Esophagus mucosa (tissue), 1 donor: Measurements from ENCODE around the gene STK32B. TPM values are rescaled to one million over a fixed set of nuclear protein-coding genes. Genes with fewer than 3 reads are reported as not detected.
"Not testable (repeated sequence)": the region's sequence is repeated elsewhere in the genome, so short reads cannot be mapped to it uniquely, and the experiment has no call there.

Experiments
- ATAC-seq: fragments of 200-7000 bp; cut with Tn5 transposase; one replicate; pipeline ENCODE4 v1.9.1; 2020
- total RNA-seq: library from RNA; stranded (reverse); gene quantifications from one replicate; pipeline ENCODE4 v1.2.4, GENCODE V29; 2023
- donor health status: DM: yes; HTN: yes; CAD: no.

STK32B gene
- total RNA-seq, 1 donor from 2014 or later: 0.28 TPM

DNA sequence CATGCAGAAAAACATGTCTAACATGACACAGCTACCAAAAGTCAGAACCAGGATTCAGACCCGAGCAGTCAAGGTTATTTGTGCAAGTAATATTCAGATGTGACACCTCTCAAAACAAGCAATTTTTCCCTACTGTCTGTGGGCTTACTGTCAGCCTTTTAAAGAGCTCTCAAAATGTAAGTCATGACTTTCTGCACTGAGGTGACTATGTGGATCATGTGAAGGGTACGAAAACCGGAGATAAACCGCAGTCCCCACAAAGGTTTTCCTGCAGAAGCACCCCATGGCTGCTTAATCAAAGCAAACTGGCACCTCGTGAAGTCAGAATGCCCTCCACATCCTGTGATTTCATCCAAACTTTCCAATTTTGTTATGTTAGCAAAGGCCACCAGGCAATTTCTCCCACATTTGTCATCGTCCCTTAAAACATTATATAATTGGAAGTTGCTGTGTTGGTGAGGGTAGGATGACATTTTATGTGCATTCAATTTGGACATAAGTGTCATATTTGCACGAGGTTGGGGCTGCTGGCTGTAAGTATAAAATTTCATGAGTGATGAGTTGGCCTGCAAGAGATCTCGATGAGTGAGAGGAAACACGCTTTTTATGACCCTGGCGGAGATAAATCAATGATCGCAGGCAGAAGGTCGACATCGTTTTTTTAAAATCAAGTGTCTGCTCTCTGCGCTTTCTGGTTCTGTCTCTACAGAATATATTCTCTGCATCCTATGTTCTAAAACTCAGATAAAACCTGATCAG, 161.2 kb downstream of the STK32B start:
- no peak for ATAC-seq

DNA sequence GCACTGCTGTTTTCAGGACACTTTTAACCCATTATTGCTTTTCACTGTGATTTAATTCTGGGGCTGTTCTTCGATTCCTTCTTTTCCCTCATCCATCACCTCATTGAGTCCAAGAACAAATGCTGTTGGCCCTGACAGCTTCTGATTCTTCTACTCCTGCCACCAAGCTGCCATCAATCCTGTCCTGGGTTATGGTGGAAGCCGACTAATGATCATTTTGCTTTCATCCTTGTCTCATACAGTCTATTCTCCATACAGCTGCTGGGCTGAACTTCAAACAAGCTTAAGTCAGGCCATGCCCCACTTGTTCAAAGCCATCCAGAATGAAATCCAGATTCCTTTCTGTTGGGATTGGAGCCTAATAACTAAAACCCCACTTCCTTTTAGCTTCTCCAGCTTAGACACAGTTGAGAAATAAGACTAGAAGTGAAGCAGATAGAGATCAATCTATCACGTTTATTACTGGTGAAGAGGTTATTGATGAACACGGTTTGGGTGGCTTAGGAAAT, 161.9 kb downstream of the STK32B start:
- ATAC-seq: no peak

DNA sequence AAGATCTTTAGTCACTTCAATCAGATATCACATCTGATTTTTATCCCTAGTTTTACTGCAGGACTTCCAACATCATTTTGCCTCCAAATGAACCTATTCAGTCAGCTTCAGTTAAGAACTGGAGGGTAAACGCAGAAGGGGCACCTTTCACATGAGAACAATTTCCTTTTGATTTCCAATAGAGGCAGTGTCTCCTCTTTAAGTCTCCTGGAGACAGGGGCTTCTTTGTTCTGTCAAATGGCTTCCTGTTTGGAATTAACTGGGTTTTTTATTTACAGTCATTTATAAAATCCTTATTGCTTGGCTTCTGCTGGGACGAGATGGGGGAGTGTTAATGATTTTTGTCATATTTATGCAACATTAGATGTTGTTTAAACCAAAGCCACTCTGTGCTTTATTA, 164.0 kb downstream of the STK32B start:
- ATAC-seq: no peak

DNA sequence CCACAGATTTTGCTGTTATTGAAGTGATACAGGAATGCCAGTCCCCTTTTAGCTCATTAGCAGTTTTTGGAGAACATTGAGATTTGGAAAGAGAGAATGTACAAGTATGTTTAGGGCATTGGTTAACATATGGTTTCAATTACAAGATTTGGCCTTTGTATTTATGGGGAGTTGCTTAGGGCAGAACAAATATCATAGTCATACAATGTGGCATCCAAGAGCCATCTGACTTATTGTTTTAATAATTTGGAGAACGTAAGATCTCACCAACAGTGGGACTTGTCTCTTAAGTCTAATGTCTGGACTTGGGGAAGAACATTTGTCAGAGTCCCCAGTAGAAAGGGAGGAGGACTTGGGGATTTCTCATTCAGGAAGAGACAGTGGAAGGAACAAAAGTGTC, 166.1 kb downstream of the STK32B start:
- no peak for ATAC-seq

- ATAC-seq: no peak
Observed at GRCh38 chr4:5218376-5219069, 167.2 kb downstream of the STK32B start.

- no peak for ATAC-seq
Observed at GRCh38 chr4:5220028-5220427, 168.7 kb downstream of the STK32B start.

GRCh38 chr4:5222047-5222446, 170.8 kb downstream of the STK32B start:
- no peak for ATAC-seq

DNA sequence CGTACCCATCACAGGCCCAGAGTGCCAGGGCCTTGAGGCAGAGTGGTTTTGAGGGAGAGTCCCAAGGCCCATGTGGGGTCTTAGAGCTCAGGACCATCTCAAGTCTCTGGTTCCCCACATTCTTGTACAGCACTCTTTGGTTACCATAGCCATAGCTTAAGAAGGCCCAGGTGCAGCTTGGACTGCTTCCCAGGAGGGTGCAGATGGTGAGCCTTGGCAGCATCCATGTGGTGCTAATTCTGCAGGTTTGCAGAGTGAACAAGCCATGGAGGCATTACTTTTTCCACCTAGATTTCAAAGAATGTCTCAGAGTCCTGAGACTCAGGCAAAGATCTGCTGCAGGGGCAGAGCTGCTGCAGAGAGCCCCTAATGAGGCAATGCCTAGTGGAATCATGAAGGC, 171.7 kb downstream of the STK32B start:
- ATAC-seq: no peak

DNA sequence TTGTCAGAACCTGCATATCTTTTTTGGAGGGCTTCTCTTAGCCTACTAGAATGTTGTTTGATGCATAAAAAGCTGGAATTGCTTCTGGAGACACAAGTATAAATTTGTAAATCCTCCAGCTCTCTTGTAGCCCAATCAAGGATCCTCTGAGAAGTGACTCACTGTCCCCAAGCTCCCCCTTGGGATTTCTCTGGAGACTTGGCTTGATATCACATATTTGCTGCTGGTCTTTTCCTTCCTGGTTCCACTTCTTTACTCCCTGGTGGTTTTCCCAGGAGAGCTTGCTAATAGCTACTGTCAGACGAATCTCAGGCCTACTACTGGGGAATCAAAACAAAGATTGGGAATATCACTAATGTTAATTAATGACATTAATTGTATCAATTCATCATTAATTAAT, 173.1 kb downstream of the STK32B start:
- ATAC-seq: no peak

- ATAC-seq: no peak
Observed at GRCh38 chr4:5232549-5232948, 181.3 kb downstream of the STK32B start.

DNA sequence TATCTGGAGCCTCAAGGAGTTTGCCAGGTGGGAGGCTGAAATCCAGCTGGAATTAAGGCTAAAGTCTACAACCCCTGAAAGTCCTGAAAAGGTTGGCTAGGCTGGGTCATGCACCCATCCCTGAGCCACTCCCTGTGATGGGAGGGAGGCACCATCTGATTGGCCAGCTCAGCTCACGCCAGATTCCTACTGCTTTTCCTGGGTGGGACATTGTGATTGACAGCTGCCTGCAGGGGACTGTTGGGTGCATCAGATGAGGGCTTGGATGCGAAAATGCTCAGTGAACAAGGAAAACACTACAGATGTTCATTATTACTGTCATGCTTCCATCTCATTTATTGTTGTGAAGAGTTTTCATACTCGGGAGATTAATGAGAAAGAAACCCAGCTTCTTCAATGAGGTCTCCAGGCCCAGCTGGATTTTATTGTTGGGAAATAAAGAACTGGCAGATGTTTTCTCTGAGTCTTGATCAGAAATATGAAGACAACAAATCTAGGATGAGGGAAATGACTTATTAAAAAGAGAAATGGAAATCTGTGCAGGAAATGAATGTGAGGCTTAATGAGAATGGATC, 185.9 kb downstream of the STK32B start:
- no peak for ATAC-seq

DNA sequence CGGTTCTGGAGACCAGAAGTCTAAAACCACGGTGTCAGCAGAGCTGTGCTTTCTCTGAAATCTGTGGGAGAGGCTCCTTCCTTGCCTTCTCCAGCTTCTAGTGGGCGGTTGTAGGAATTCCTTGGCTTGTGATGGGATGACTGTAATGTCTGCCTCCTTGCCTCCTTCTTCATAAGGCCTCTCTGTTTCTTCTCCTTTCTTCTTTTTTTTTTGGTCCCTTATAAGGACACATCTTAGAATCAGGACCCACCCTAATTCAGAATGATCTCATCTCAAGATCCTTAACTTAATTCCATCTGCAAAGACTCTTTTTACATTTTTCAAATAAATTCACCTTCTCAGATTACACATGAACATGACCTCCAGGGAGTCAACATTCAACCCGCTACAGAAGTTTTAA, 186.9 kb downstream of the STK32B start:
- ATAC-seq: no peak

GRCh38 chr4:5247061-5247460, 195.8 kb downstream of the STK32B start:
- not testable (repeated sequence) for ATAC-seq

DNA sequence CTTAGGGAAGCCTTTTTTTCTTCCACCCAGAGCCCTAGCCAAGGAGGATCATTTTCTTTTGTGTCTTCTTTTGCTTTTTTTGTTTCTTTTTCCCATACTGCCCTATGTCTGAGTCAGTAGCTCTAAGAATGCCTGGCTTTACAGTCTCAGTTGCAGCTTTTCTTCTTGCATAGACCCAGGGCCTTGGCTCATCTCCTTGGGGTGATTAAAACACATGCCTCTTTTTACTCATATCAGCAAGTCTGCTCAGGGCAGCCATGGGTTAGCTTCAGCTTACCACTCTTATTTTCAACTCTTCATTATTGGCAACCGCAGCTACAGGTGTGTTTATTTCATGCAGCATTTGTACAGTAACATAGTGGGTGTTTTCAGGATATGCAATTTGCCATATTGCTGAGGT, 196.5 kb downstream of the STK32B start:
- no peak for ATAC-seq

DNA sequence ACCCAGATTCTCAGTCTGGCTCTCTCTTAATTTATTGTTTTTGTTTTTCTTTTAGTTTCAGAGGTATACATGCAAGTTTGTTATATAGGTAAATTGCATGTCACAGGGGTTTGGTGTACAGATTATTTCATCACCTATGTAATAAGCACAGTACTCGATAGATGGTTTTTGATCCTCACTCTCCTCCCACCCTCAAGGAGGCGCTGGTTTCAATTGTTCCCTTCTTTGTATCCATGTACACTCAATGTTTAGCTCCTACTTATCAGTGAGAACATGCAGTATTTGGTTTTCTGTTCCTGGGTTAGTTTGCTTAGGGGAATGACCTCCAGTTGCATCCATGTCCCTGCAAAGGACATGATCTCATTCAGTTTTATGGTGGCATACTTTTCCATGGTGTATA, 198.4 kb downstream of the STK32B start:
- ATAC-seq: no peak

- not testable (repeated sequence) for ATAC-seq
Observed at GRCh38 chr4:5250536-5250935, 199.3 kb downstream of the STK32B start.

- no peak for ATAC-seq
Observed at GRCh38 chr4:5256421-5256820, 205.1 kb downstream of the STK32B start.

- ATAC-seq: no peak
Observed at GRCh38 chr4:5257086-5257485, 205.8 kb downstream of the STK32B start.

DNA sequence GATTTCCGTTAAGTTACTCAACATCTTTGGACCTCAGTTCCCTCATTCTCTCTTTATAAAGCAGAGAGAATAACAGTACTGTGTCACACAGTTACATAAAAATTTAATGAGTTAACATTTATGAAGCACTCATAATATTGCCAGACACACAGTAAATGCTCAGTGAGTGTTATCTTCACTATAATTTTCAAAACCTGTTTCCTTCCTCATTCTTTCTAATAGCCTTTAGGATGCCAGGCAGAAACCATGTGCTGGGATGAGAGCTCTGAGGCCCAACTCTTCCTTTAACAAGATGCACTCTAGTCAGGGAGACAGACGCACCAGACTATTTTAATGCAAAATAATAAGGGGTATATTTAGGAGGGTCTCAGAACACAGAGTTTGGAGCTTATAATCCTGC, 208.2 kb downstream of the STK32B start:
- ATAC-seq: no peak

GRCh38 chr4:5260121-5260520, 208.8 kb downstream of the STK32B start:
- no peak for ATAC-seq

DNA sequence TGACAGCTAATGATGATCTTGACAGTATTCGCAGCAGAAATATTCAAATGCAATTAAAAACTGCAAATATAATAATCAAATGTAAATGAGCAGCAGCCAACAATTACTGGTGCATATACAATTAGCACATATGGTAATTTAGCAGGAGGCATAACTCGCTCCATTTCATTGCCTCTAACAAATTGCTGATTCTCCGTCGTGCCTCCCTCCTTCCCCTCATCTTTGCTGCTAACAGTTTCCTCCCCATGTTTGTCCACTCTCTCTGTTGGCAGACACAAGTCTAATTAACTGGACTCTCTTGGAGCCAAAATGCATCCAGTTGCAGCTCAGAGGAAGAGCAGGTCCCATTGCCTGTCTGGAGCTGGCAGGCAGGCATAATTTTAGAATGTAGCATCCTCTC, 210.6 kb downstream of the STK32B start:
- no peak for ATAC-seq

DNA sequence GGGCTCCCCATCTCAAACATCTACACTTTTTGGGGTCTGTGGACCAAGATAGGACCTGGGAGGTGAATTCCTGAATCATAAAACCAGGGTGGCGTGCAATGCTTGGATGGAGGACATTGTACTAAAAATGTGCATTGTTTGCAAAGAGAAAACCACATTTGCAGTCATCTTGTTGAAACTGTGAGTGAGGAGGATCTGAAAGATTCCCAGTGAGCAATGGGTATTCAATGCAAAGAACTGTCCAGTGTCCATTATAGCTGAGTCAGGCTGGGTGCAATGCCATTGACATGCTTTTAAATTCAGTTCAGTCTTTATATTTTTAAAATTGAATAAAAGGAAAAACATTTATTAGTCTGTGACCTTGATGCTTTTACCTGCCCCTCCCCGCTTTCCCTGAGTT, 215.7 kb downstream of the STK32B start:
- ATAC-seq: no peak

DNA sequence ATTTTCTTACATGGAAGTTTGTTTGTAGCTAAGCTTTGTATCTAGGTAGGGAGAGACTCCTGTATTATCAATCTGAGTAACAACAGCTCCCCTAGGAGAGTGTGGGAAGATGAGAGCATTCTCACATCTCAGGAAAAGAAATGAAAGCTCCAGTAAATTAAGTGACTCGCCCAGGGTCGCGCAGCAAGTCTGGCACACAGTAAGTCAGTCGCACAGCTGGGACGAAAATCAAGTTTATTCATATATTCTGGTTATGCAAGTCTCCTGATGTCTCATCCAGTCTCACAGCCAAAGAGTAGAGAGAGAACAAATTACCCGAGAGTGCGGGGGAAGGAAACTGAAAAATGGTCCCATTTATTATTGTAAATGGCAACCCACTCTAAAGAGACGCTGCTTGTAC, 216.1 kb downstream of the STK32B start:
- ATAC-seq: no peak
